Stimulated activated CD8-positive, alpha-beta memory T cell treated with anti-CD3 and anti-CD28 coated beads, Interleukin-4, amount 100 ng/mL, for 1 hour (primary cell): ENCODE data around the gene L3MBTL4.
"Not testable (repeated sequence)": the region's sequence is repeated elsewhere in the genome, so short reads cannot be mapped to it uniquely, and the experiment has no call there.

Experiments
- DNase-seq, 2 donors: peaks; one replicate each; pipeline ENCODE4 v3.0.0-alpha.2; 2020; ENCODE audit warnings: low read depth in 2 of 2, low spot score in 1 of 2

L3MBTL4 gene

DNA sequence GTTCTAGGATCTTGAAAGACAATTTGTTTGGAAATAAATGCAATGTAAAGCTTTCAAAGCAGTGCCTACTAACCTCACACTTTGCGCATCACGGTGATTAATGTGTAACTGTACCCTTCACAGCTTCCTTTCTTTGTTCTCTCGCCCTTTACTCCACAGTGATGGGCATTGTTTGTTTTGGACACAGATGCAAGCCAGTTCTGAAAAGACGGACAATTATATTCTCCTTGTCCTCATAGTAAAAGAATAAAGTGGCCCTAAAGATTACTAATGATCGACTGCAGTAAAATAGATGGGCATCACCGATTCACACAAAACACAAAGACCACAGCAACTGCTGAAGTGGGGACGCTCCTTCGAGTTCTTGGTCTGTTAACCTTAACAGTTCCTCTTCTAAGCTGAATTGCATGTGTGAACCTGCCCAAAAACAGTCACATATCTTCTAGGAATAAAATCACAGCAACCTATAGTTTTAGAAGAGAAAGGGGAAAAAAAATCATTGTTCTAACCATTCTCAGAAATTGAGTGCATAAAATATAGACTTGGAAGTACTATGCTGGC is 7.7 kb downstream of the L3MBTL4 start:
- DNase-seq = no peak

GRCh38 chr18:6406075-6406909 is 8.4 kb downstream of the L3MBTL4 start:
- no peak for DNase-seq

DNA sequence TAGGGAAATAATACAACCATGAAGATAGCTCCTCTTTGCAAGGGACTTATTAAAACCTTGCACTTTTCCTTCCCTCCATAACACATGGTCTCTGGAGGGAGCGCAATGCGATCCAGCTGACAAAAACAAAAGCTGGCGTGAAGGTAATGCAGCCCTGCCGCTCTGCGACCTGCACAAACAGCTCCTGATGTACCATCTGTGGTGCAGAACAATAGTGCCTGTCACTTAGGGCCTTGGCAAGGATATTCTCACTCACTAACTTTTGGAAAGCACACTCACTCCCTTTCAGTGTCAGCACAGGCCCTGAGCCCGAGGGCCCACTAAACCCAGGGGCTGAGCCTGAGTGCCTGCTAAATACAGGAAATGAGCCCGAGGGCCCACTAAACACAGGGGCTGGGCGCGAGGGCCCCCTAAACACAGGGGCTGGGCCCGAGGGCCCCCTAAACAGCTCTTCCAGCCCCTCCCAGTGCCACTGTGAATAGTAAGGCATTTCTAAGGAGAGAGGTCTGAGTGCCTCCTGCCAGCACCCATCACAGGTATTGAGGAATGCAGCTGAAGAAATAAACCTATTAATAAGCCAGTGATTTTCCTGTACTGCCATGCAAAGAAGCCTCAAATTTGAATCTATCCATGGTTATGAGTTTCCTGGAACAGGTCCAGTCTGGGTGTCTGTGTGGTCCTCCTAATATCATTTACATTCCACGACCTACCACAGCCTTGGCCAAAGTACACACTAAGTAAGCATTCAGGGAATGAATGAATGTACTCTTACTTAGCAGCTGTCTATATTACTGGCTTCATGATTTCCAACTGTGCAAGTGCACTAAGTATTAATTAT is 9.3 kb downstream of the L3MBTL4 start:
- DNase-seq = no peak

DNA sequence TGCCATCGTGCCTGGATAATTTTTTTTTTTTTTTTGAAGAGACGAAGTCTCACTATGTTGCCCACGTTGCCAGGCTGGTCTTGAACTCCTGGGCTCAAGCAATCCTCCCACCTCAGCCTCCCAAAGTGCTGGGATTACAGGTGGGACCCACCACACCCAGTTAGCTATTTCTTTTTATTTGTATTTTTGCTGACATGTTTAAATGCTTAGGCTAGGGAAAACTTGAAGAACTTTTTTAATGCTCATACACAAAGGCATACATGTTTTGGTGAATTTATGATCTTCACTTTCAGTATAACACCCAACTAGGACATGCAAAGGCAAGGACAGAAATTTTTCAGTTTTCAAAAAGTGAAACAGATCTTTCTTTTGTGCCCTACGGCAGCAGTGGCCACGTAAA is 9.9 kb downstream of the L3MBTL4 start:
- no peak for DNase-seq

GRCh38 chr18:6401687-6402086 is 13.0 kb downstream of the L3MBTL4 start:
- no peak for DNase-seq

GRCh38 chr18:6399776-6400175 is 14.9 kb downstream of the L3MBTL4 start:
- DNase-seq = no peak

GRCh38 chr18:6397931-6398566 is 16.7 kb downstream of the L3MBTL4 start:
- DNase-seq = no peak

DNA sequence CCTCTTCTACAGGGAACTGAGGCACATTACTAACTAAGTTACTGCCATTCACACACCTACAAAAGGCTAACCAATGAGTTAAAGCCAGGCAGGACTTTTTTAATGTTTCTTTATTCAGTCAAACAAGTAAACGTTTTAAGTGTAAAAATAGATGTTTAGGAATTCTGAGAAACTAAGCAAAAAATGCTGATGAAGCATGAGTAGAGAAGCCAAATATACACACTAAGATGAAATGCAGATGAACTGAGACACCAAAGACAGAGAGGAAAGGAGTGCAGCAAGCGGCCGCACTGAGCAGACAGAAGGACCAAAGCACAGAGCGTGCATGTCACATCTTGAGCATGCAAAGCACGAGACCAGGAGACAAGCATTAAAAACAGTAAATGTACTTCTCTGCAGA is 17.9 kb downstream of the L3MBTL4 start:
- DNase-seq = no peak

DNA sequence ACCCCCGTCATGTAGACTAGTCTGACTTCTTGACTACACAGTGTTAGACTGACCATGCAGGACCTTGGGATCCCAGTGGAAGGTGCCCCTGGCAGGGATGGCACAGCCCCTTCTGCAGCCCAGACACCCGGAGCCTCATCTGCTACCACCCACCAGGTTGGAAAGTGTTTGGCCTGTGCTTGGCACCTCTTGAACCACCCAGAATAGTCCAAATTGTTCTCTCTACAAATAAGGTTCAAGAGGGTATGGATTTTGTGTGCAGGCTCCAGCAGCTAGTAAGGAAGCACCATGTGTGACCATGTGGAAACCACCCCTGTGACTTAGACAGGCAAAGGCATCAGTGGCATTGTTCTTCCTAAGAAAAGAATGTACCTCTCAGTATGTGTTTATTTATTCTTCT is 18.4 kb downstream of the L3MBTL4 start:
- no peak for DNase-seq

DNA sequence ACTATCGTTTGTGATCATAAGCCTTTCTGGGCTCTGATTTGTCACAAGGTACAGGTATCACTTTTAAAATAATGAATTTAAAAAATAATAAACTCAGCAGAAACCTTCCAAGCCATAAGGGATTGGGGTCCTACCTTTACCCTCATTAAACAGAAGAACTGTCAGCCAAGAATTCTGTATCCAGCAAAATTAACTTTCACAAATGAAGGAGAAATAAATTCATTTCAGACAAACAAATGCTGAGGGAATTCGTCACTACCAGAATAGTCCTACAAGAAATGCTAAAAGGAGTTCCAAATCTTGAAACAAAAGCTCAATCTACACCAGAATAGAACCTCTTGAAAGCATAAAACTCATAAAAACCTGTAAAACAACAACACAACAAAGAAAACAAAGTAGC is 25.7 kb downstream of the L3MBTL4 start:
- DNase-seq = no peak

GRCh38 chr18:6382963-6383362 is 31.7 kb downstream of the L3MBTL4 start:
- DNase-seq = no peak

- DNase-seq = not testable (repeated sequence)
Measured at GRCh38 chr18:6377473-6377872, 37.2 kb downstream of the L3MBTL4 start.

- no peak for DNase-seq
Measured at GRCh38 chr18:6376433-6377229, 38.1 kb downstream of the L3MBTL4 start.

DNA sequence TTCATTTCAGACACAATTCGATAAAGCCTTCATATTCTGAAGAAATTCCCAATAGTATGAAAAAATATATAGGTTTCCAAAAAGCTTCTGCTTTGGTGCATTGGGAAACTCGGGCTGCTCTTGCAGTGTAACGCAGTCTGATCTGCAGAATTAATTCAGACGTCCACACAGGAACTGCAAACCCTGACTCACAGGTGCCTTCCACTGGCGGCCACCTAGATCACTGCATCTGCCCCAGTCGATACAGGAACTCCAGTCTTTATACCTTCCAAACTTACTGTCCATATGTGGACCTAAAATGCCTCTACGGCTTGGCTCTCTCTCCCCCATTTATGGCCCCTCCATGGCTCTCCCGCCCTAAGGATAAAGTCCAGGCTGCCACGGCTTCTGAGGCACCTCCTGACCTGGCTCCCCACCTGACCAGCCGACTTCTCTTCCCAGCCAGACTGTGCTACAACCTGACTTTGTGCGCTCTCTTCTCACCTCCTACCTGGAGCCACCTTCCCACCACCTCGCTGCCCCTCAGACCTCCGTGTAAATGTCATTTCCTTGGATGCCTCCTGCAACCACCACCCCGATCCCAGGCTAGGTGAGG is 39.7 kb downstream of the L3MBTL4 start:
- no peak for DNase-seq

- no peak for DNase-seq
Measured at GRCh38 chr18:6374340-6374739, 40.4 kb downstream of the L3MBTL4 start.

DNA sequence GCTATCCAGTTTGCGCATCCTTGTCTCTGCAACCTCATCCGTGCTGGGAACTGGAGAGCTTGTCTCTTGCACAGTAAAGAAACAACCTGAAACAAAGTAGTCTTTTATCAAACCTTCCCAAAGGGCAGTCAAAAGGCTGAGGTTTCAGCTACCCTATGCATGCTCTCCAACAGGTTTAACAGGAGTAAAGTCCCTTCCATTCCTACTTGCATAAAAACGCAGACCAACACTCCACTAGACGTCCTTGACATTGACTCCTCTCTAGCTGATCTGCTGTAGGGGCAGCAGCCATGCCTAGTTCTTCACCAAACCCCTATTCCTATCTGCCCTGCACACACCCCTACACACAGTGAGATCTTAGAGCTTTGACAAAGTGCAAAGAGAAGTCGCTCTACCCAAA is 41.5 kb downstream of the L3MBTL4 start:
- DNase-seq = no peak

DNA sequence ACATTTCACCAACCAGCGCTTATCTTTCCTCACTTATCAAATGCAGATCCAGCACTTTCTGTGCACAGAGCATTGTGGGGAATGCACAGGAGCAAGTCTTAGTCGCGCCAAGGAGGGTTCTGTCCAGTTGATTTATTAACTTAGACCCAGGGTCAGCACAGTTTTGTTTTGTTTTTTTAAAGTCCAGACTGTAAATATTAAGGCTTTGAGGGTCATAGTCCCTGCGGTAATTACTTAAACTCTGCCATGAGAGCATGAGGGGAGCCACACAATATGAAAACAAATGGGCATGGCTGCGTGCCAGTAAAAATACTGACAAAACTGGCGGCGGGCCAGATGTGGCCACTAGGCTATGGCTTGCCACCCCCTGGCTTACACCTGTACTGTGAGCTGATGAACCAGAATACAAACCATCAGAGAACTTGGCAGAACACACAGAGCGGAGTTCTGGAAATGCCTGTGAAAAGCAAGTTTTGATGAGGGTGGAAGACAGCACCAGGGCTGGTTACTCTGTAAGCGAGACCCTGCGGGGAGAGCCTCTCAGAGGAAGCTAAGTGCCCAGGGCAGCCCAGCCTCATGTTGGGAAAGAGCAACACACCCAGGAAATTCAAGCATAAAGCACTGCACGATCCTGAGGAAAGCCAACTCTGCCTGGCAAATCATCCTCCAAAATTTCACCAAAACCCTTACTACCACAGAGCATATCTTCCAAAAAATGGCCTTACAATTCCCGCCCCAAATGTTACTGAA is 43.6 kb downstream of the L3MBTL4 start:
- DNase-seq = no peak

GRCh38 chr18:6370410-6370809 is 44.3 kb downstream of the L3MBTL4 start:
- no peak for DNase-seq

DNA sequence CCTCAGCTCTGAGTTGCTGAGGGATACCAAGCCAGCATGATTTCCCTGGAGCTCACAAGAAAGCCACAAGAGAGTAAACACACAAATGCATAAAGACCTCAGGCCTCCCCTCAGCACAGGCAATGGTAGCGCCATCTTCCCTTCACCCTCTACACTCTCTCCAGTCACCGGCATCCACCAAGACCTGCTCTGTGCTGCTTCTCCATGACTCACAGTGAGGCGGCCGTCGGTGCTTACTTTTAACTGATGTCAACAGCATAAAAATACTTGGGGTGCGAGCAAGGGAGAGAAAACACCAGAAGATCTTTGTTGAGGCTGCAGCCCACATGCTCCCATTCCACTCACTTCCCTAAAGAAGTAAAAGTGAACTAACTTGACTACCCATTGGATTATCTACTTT is 46.7 kb downstream of the L3MBTL4 start:
- DNase-seq = no peak

DNA sequence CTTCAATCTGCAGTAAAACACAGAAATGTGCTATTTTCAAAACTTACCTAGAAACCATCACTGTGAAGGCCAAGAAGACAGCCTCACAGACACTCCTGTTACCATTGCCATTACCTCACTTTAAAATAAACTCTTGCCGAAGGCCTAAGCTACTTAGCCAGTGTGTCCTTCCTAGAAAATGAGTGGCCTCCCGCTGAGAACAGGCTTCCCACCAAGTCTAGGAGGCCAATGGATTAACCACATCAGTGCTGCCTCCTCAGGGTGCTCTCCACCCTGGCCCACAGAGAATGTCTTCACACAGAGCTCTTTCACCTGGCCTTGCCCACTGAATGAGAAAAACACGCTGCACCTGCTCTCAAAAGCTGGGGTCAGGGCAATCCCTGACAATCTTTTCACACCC is 47.5 kb downstream of the L3MBTL4 start:
- DNase-seq = no peak
